Testis (tissue), 3 donors: ENCODE measurements around the gene TXNRD1. TPM values are rescaled to one million over a fixed set of nuclear protein-coding genes. Genes with fewer than 3 reads are reported as not detected.

Experiments
- DNase-seq: peaks from one replicate; pipeline ENCODE4 v3.0.0-alpha.2; 2019
- H3K27ac ChIP-seq, 2 donors: fragments of 200-600 bp; sonication (generic); one replicate each; pipeline ENCODE4 v1.5.1; 2019
- H3K27me3 ChIP-seq: fragments of 200-600 bp; sonication (generic); one replicate; pipeline ENCODE4 v1.5.1; 2019
- H3K36me3 ChIP-seq: fragments of 200-600 bp; sonication (generic); one replicate; pipeline ENCODE4 v1.5.1; 2017; ENCODE audit warnings: low read depth; ENCODE audit errors: missing control alignments
- H3K4me1 ChIP-seq: fragments of 200-600 bp; sonication (generic); one replicate; pipeline ENCODE4 v1.5.1; 2019
- H3K4me3 ChIP-seq, 2 donors: fragments of 200-600 bp; sonication (generic); one replicate each; pipeline ENCODE4 v1.5.1; 2017 to 2019
- H3K9me3 ChIP-seq: fragments of 200-600 bp; sonication (generic); one replicate; pipeline ENCODE4 v1.5.1; 2017
- POLR2A ChIP-seq: fragments of 450-650 bp; IDR thresholded peaks from one replicate; pipeline ENCODE4 v1.6.1; 2017; ENCODE audit warnings: antibody characterized with exemption, mild to moderate bottlenecking, moderate library complexity
- WGBS, 2 donors: methylation state at CpG; one replicate each; pipeline ENCODE4 v1.1.5; 2018; 5-methylcytosine and 5-hydroxymethylcytosine counted together
- intact Hi-C: fragments of 100-400 bp; cut with DNase I; formaldehyde crosslinking; loops from one replicate; pipeline ENCODE4 v1.15.1; 2023; ENCODE audit warnings: low total_unique reads
- polyA plus RNA-seq: library from polyadenylated mRNA; stranded (reverse); fragments of 350-450 nt; fragmentation: Illumina TruSeq; extraction: RNeasy Lipid Tissue Mini Kit (QIAGEN cat#74804); gene quantifications from one replicate; pipeline ENCODE4 v1.2.3, GENCODE V29; 2014; ENCODE audit warnings: low read depth, low replicate concordance; ENCODE audit not compliant: insufficient read depth
- total RNA-seq, 2 donors: library from RNA; depleted of rRNA; stranded (reverse); fragments of >200 nt; gene quantifications; one replicate each; pipeline ENCODE4 v1.2.3, GENCODE V29; 2016
- TF ChIP-seq, protein P1 (sequence below), 3 experiments: fragments of 450-650 bp in 2 of 3; fragments of 200-600 bp in 1 of 3; sonication (generic) in 1 of 3; IDR thresholded peaks; one replicate each; pipeline ENCODE4 v1.5.1; 2016 to 2019; ENCODE audit warnings: antibody characterized with exemption in 3 of 3, mild to moderate bottlenecking in 2 of 3, moderate library complexity in 1 of 3

The TXNRD1 gene
- total and polyA plus RNA-seq, 3 donors from 2014 or later: 67.8 to 110 (median 96.2) TPM

DNA sequence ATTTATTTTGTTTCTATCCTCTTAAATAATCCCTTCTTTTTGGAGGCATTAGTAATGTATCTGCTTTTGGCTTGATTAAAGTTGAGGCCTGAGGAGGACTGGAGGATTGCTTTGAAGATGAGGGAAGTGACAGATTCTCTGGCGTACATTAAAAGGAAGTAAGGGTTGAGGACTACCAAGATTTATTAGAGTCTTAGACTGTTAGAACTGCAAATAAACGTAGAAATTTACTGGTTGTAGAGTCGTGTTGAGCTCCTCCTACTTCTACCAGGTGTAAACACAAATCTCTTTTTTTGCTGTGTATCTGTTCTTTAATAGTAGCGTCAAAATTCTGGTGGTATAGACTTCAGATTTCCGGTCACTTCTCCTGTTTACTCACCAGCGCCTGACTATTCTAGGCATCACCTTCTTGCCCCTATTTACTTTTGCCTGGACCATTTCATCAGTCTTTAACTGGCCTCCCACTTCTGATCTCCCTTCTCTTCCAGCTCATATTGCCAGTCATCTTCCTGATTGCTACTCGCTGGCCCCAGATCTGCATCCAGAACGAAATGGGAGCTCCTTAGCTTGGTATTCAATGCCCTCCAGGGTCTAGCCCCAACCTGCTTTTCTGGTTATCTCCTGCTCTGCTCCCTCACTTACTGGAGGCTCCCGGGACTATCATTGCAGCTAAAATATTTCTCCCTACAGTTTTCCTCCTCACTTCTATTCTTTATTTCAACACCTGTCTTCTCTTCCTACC lies 79.5 kb downstream of the TXNRD1 start:
- H3K27me3 ChIP-seq: no peaks in the 10 kb centered on the region
- TF ChIP-seq, protein P1, sequence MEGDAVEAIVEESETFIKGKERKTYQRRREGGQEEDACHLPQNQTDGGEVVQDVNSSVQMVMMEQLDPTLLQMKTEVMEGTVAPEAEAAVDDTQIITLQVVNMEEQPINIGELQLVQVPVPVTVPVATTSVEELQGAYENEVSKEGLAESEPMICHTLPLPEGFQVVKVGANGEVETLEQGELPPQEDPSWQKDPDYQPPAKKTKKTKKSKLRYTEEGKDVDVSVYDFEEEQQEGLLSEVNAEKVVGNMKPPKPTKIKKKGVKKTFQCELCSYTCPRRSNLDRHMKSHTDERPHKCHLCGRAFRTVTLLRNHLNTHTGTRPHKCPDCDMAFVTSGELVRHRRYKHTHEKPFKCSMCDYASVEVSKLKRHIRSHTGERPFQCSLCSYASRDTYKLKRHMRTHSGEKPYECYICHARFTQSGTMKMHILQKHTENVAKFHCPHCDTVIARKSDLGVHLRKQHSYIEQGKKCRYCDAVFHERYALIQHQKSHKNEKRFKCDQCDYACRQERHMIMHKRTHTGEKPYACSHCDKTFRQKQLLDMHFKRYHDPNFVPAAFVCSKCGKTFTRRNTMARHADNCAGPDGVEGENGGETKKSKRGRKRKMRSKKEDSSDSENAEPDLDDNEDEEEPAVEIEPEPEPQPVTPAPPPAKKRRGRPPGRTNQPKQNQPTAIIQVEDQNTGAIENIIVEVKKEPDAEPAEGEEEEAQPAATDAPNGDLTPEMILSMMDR (IDR thresholded peaks at IDR 0.05): no peak
- intact Hi-C loops: no loop called here
- H3K4me3 ChIP-seq: no peak overlapping the region
- H3K9me3 ChIP-seq: no peaks in the 10 kb centered on the region
- no peaks in the 10 kb centered on the region for H3K36me3 ChIP-seq
- WGBS, 2 donors: 77% methylated on average over 9 of the region's 9 CpGs
- H3K4me1 ChIP-seq: no peaks in the 10 kb centered on the region
- no peak overlapping the region for H3K27ac ChIP-seq
- no peak for DNase-seq

DNA sequence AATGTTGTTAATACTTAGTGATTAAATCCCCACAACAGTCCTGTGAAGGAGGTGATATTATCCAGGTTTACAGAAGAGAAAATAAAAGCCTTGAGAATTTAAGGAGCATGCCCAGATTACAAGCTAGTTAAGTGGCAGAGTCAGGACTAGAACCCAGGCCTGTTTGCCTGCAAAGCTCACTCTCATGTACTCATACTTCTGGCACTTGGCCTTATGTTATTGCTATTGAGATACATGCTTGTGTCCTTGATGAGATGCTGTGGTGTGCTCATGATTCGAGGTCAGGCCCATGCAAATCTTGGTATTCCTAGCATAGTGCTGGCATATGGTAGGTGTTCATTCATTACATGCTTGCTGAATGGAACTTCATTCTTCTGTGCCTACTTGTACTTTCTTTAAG lies 80.4 kb downstream of the TXNRD1 start:
- Histone ChIP-seq H3K4me1 (no peaks in the 10 kb centered on the region), H3K27ac (no peak overlapping the region), H3K4me3 (no peak overlapping the region), H3K36me3 (no peaks in the 10 kb centered on the region), H3K27me3 (no peaks in the 10 kb centered on the region), H3K9me3 (no peaks in the 10 kb centered on the region)
- DNase-seq: no peak
- intact Hi-C loops: no loop called here
- TF ChIP-seq, protein P1 (IDR thresholded peaks at IDR 0.05): no peak
- TF ChIP-seq POLR2A: no peak
- WGBS, 2 donors: 69 to 84% methylated on average over 1 of the region's 1 CpG

DNA sequence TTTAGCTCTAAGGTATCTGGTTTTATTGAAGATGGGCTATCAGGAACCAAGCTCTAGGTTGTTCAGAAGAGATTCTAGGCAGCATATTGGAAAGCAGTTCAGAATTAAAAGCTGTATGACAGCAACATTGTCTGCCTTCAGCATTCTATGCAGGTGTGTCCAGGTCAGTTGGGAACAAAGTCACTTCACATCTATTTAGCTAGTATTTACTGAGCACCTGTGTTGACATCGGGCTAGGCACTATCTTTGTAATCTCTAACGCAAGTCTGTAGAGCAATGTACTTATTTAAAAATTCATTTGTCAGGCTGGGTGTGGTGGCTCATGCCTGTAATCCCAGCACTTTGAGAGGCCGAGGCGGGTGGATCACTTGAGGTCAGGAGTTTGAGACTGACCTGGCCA lies 81.1 kb downstream of the TXNRD1 start:
- no peak overlapping the region for H3K27ac ChIP-seq
- H3K4me3 ChIP-seq: no peak overlapping the region
- WGBS, 2 donors: 92 to 96% methylated on average over 4 of the region's 4 CpGs
- DNase-seq: no peak
- no peaks in the 10 kb centered on the region for H3K4me1 ChIP-seq
- TF ChIP-seq, protein P1 (IDR thresholded peaks at IDR 0.05): no peak
- no peak for TF ChIP-seq POLR2A
- no peaks in the 10 kb centered on the region for H3K9me3 ChIP-seq
- intact Hi-C loops: no loop called here
- H3K36me3 ChIP-seq: no peaks in the 10 kb centered on the region
- no peaks in the 10 kb centered on the region for H3K27me3 ChIP-seq

DNA sequence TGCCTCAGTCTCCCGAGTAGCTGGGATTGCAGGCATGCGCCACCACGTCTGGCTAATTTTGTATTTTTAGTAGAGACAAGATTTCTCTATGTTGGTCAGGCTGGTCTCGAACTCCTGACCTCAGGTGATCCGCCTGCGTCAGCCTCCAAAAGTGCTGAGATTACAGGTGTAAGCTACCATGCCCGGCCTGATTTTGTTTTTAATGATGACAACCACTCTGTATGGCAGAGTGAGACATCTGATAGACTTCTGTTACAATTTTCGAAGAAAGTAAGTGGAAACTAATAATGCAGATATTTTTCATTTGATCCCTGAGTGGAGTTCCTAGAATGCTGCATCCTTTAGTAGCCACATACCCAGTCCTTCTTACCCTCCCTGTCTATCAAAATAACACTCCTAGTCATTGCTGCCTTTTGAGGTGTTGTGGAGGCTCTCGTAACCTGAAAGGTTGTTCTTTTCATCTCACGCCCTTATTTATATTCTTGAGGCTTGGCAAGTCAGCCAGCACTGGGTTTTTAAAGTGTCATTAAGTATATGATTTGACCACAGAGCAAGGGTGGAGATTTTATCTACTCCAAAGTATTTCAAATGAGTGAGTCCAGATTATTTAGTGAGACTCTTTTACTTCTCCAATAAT lies 82.0 kb downstream of the TXNRD1 start:
- Histone ChIP-seq H3K27me3 (no peaks in the 10 kb centered on the region), H3K4me1 (no peaks in the 10 kb centered on the region), H3K27ac (no peak overlapping the region), H3K4me3 (no peak overlapping the region), H3K9me3 (no peaks in the 10 kb centered on the region), H3K36me3 (no peaks in the 10 kb centered on the region)
- intact Hi-C loops: no loop called here
- DNase-seq: no peak
- TF ChIP-seq POLR2A: no peak
- TF ChIP-seq, protein P1 (IDR thresholded peaks at IDR 0.05): no peak
- 89 to 93% methylated on average over 10 of the region's 10 CpGs for WGBS, 2 donors
